OCI-LY3 (cell line): ENCODE measurements around the gene ZNF423.

ENCODE experiments used
- H2AFZ ChIP-seq: fragments of 200-600, 300-600 bp; shearing (Covaris generic); 2 replicates; pipeline ENCODE4 v1.6.0; 2014; ENCODE audit warnings: antibody characterized with exemption, low read depth, low read length
- H3K27ac ChIP-seq: fragments of 200-600, 300-600 bp; sonication (generic); 2 replicates; pipeline ENCODE4 v1.5.1; 2014; ENCODE audit warnings: mild to moderate bottlenecking, low read length, moderate library complexity, mixed read lengths
- H3K27me3 ChIP-seq: fragments of 200-600, 300-600 bp; sonication (generic); 2 replicates; pipeline ENCODE4 v1.6.1; 2014; ENCODE audit warnings: low read depth, low read length, mixed read lengths
- H3K36me3 ChIP-seq: fragments of 200-600, 300-600 bp; sonication (generic); replicated peaks from 2 replicates; pipeline ENCODE3; 2014; ENCODE audit warnings: low read depth, low read length, mixed read lengths
- H3K4me1 ChIP-seq: fragments of 300-600, 200-600 bp; sonication (generic); 2 replicates; pipeline ENCODE4 v1.6.1; 2014; ENCODE audit warnings: low read length, mixed read lengths
- H3K4me2 ChIP-seq: fragments of 200-600, 300-600 bp; sonication (generic); 2 replicates; pipeline ENCODE4 v1.6.1; 2014; ENCODE audit warnings: low read length, mixed read lengths
- H3K4me3 ChIP-seq: fragments of 300-600, 200-600 bp; sonication (generic); 2 replicates; pipeline ENCODE4 v1.5.1; 2014; ENCODE audit warnings: antibody characterized with exemption, mild to moderate bottlenecking, low read length, moderate library complexity
- H3K79me2 ChIP-seq: fragments of 300-600, 200-600 bp; shearing (Covaris generic); 2 replicates; pipeline ENCODE4 v1.6.1; 2014; ENCODE audit warnings: mild to moderate bottlenecking, low read length, mixed read lengths
- H3K9ac ChIP-seq: fragments of 300-600, 200-600 bp; shearing (Covaris generic); 2 replicates; pipeline ENCODE4 v1.6.0; 2014; ENCODE audit warnings: mild to moderate bottlenecking, low read length, moderate library complexity
- H3K9me3 ChIP-seq: fragments of 200-600, 300-600 bp; shearing (Covaris generic); 2 replicates; pipeline ENCODE4 v1.6.1; 2014; ENCODE audit warnings: low read length, mixed read lengths; ENCODE audit not compliant: insufficient read depth
- H4K20me1 ChIP-seq: fragments of 200-600, 300-600 bp; sonication (generic); 2 replicates; pipeline ENCODE4 v1.6.1; 2016; ENCODE audit warnings: low read length, mixed read lengths; ENCODE audit not compliant: insufficient read depth
- EZH2phosphoT487 ChIP-seq: fragments of 200-600 bp; shearing (Covaris generic); IDR thresholded peaks from 2 replicates; pipeline ENCODE4 v1.6.1; 2018; ENCODE audit warnings: antibody characterized with exemption, mixed run types, low read depth
- TF ChIP-seq, protein P1 (sequence below): fragments of 200-600, 300-600 bp; sonication (generic); IDR thresholded peaks from 2 replicates; pipeline ENCODE4 v1.5.1; 2014; ENCODE audit warnings: antibody characterized with exemption, low read length, low read depth

Gene ZNF423

DNA sequence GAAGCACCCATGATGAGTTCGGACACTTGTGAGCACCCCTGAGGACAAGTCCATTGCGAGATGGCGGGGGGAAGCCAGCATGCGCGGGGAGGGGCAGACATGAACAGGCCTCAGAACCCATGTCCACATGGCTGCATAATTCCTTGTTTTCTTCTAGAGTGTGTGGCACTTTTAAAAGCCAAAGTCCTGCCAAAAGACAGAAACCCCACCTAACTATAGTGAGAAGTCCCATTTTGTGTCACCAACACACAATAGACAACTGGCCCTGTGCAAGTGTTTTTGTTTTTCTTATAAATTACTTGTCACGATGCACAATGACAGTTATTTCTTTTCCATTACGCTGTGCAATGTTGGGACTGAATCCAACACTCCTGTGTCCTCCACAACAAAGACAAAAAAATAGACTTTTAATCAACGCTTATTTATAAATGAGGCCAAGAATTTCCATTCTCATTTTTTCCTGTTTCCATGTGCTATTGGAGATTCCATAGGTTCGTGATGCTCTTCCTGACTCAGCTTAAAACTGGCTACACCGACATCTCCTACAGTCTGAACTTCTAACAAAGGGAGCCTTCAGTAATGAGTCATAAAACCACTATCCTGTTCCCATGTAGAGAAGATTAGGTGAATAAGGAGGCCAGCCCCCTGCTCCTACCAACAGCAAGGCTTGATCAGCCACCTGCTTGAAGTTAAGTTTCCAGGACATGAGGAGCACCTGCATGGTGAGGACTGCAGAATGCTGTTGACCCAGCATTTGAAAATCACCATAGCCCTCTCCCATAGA lies 98.9 kb downstream of the ZNF423 start:
- Histone ChIP-seq H3K4me2 (no peak overlapping the region), H3K79me2 (no peaks in the 10 kb centered on the region), H2AFZ (no peak overlapping the region), H3K36me3 (no peaks in the 10 kb centered on the region), H3K4me1 (no peaks in the 10 kb centered on the region), H3K9me3 (no peaks in the 10 kb centered on the region), H4K20me1 (no peaks in the 10 kb centered on the region), H3K27ac (no peak overlapping the region), H3K27me3 (peaks cover 11% of the 10 kb centered on the region), H3K9ac (no peak overlapping the region), H3K4me3 (no peak overlapping the region)
- TF ChIP-seq EZH2phosphoT487, result no peak
- TF ChIP-seq, protein P1, sequence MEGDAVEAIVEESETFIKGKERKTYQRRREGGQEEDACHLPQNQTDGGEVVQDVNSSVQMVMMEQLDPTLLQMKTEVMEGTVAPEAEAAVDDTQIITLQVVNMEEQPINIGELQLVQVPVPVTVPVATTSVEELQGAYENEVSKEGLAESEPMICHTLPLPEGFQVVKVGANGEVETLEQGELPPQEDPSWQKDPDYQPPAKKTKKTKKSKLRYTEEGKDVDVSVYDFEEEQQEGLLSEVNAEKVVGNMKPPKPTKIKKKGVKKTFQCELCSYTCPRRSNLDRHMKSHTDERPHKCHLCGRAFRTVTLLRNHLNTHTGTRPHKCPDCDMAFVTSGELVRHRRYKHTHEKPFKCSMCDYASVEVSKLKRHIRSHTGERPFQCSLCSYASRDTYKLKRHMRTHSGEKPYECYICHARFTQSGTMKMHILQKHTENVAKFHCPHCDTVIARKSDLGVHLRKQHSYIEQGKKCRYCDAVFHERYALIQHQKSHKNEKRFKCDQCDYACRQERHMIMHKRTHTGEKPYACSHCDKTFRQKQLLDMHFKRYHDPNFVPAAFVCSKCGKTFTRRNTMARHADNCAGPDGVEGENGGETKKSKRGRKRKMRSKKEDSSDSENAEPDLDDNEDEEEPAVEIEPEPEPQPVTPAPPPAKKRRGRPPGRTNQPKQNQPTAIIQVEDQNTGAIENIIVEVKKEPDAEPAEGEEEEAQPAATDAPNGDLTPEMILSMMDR, result no peak

DNA sequence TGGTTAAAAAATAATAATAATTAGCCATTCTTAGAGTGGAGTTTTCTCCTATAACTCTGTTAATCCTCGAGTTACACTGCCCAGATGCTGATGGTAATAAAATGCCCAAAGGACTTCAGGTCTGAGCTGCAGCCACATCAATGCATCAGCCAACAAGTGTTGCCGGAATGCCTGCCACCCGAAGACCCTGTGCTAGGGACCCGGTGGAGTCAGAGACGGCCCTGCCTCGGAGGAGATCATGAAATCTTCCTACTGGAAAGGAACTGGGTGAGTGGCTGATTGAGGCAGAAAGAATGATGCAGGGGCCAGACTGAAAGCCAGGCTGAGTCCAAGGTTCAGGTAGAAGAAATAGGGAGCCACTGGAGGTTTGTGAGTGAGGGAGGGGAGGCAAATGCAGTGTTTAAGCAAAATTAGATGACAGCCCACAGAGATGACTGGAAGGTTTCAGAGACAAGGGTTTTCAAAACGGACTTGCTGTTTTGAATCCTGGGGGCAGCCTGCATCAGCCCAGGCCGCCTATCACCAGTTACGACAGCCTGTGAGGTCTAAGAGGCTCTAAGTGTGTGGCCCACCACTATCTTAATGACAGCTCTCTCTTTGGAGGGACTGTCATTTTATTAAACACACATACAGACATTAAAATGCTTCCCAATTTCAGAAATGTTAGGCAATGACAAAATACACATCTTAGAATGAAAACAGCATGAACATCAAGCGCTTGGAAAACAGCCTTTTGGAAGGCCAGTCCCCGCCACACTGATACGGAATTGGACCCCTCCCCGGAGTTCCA lies 100.0 kb downstream of the ZNF423 start:
- H3K79me2 ChIP-seq, result no peaks in the 10 kb centered on the region
- no peak overlapping the region for H2AFZ ChIP-seq
- no peak overlapping the region for H3K27ac ChIP-seq
- no peak overlapping the region for H3K4me3 ChIP-seq
- no peak overlapping the region for H3K9ac ChIP-seq
- TF ChIP-seq, protein P1, result no peak
- TF ChIP-seq EZH2phosphoT487, result no peak
- no peaks in the 10 kb centered on the region for H3K9me3 ChIP-seq
- no peaks in the 10 kb centered on the region for H3K36me3 ChIP-seq
- H3K27me3 ChIP-seq, result peaks cover 19% of the 10 kb centered on the region
- H4K20me1 ChIP-seq, result no peaks in the 10 kb centered on the region
- H3K4me1 ChIP-seq, result no peaks in the 10 kb centered on the region
- H3K4me2 ChIP-seq, result no peak overlapping the region

DNA sequence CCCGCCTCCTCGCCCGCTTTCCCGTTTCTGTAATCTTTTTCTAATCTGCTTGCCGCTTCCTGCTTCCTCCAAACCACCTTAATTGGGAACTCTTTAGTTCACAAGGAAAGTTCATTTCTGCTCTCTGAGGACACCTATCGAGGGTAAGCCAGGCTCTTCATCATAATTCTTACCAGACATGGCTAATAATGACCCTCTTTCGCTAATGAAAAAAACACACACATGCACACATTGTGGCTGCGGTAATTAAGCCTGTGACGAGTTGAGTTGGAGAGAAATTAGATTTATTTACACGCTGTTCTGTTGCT lies 100.6 kb downstream of the ZNF423 start:
- no peaks in the 10 kb centered on the region for H4K20me1 ChIP-seq
- TF ChIP-seq, protein P1, result no peak
- TF ChIP-seq EZH2phosphoT487, result no peak
- H3K79me2 ChIP-seq, result no peaks in the 10 kb centered on the region
- no peak overlapping the region for H3K4me3 ChIP-seq
- no peaks in the 10 kb centered on the region for H3K4me1 ChIP-seq
- no peak overlapping the region for H3K27ac ChIP-seq
- H3K27me3 ChIP-seq, result peaks cover 20% of the 10 kb centered on the region
- H2AFZ ChIP-seq, result no peak overlapping the region
- H3K4me2 ChIP-seq, result no peak overlapping the region
- H3K36me3 ChIP-seq, result no peaks in the 10 kb centered on the region
- no peaks in the 10 kb centered on the region for H3K9me3 ChIP-seq
- H3K9ac ChIP-seq, result no peak overlapping the region

DNA sequence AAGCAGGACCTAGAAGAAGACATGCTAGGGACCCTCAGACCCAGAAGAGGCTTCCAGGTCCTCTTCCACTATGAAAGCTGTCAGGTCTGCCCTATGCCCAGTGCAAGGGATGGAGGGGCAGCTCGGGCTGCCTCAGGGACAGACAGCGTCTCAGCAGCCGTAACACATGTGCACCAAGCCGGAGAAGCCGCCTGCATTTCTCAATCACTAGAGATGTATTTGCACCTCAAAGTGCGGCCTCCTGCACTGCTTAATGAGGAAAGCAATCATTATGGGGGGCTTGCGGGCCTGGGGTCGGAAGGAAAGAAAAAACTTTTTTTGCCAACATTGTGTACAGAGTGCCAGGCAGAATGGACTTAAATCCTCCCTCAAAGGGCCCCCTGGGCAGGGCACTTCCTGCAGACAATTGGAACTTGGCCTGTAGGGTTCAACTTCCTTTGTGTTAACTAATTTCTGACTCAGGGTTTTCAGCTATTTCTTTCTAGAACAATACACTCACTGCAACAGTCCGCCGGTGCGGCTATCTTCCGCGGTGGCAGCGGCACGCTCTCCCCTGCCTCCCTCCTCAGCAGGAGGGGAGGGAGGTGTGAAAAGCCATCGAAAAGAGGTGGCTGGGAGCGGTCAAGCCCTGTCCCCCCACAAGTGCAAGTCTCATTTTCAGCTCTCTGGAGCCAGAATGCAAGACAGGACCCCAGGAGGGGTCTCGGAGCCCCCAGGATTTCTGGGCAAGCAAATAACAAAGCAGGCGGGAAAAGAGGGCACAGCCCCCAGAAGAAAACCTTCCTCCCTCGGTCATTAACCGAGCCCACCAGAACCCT lies 101.2 kb downstream of the ZNF423 start:
- no peaks in the 10 kb centered on the region for H4K20me1 ChIP-seq
- no peak overlapping the region for H3K4me2 ChIP-seq
- H3K27me3 ChIP-seq, result peaks cover 20% of the 10 kb centered on the region
- H3K36me3 ChIP-seq, result no peaks in the 10 kb centered on the region
- H3K4me1 ChIP-seq, result no peaks in the 10 kb centered on the region
- H3K9ac ChIP-seq, result no peak overlapping the region
- H3K9me3 ChIP-seq, result no peaks in the 10 kb centered on the region
- TF ChIP-seq EZH2phosphoT487, result no peak
- TF ChIP-seq, protein P1, result no peak
- no peaks in the 10 kb centered on the region for H3K79me2 ChIP-seq
- no peak overlapping the region for H3K4me3 ChIP-seq
- H3K27ac ChIP-seq, result no peak overlapping the region
- no peak overlapping the region for H2AFZ ChIP-seq
